ENCODE results near the gene NBPF12.
"Not testable (repeated sequence)": the region's sequence is repeated elsewhere in the genome, so short reads cannot be mapped to it uniquely, and the experiment has no call there.

DNA sequence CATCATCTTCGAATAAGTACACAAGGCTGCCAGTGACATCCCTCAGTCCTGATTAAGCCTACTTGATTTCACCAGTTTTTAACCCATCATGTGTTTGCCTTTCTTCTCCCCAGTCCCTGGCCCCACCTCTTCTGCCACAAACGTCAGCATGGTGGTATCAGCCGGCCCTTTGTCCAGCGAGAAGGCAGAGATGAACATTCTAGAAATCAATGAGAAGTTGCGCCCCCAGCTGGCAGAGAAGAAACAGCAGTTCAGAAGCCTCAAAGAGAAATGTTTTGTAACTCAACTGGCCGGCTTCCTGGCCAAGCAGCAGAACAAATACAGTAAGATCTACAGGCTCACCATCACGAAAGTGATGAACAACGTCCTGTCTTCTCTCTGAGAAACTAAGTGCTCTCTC is 28.2 kb downstream of the NBPF12 start:
- not testable (repeated sequence) for TF ChIP-seq ZNF274 (IDR thresholded peaks at IDR 0.05; ENCODE audit: low read depth, low read length); SUZ12 (IDR thresholded peaks at IDR 0.05; ENCODE audit: extremely low read depth, insufficient read depth, insufficient read length); YY1 (IDR thresholded peaks at IDR 0.05; ENCODE audit: insufficient read depth, insufficient read length)

Data from NT2/D1 (cell line).